HepG2 (cell line): Measurements from ENCODE around the gene ADAM15. TPM values are rescaled to one million over a fixed set of nuclear protein-coding genes. Genes with fewer than 3 reads are reported as not detected.

Source experiments
- AHR ChIP-seq: IDR thresholded peaks from 2 replicates; pipeline ENCODE4 v1.6.1; 2018; ENCODE audit warnings: missing genetic modification reagents, missing compliant biosample characterization
- ATF5 ChIP-seq: sonication (generic); formaldehyde crosslinking; IDR thresholded peaks from 2 replicates; pipeline ENCODE4 v1.4.0; 2020; ENCODE audit warnings: mild to moderate bottlenecking, low read depth, missing genetic modification reagents
- KLF16 ChIP-seq, 2 experiments: sonication (generic) in 1 of 2; formaldehyde crosslinking in 1 of 2; IDR thresholded peaks; 2 replicates each; pipeline versions ENCODE4 v1.6.1 to v1.8.0; 2016 to 2023; ENCODE audit warnings: missing genetic modification reagents in 2 of 2, missing compliant biosample characterization in 1 of 2
- MYC ChIP-seq: sonication (generic); formaldehyde crosslinking; IDR thresholded peaks from 2 replicates; pipeline ENCODE4 v1.9.0; 2021; ENCODE audit warnings: missing genetic modification reagents, borderline replicate concordance
- RARA ChIP-seq: IDR thresholded peaks from 2 replicates; pipeline ENCODE4 v1.6.1; 2016; ENCODE audit warnings: missing genetic modification reagents, missing compliant biosample characterization
- SRSF9 ChIP-seq: fragments of 200-400 bp; formaldehyde crosslinking; IDR thresholded peaks from 2 replicates; pipeline ENCODE4 v1.6.1; 2018; ENCODE audit warnings: borderline replicate concordance, mild to moderate bottlenecking, low read depth, low read length; ENCODE audit not compliant: insufficient read depth, poor library complexity, severe bottlenecking
- TOPORS ChIP-seq: sonication (generic); formaldehyde crosslinking; IDR thresholded peaks from 2 replicates; pipeline ENCODE4 v1.8.0; 2023; ENCODE audit warnings: mild to moderate bottlenecking, missing genetic modification reagents
- TP53 ChIP-seq: sonication (generic); formaldehyde crosslinking; conservative IDR thresholded peaks from 2 replicates; pipeline ENCODE4 v1.4.0; 2020; ENCODE audit warnings: missing genetic modification reagents
- TRAFD1 ChIP-seq: sonication (generic); formaldehyde crosslinking; IDR thresholded peaks from 2 replicates; pipeline ENCODE4 v1.5.1; 2020; ENCODE audit warnings: missing genetic modification reagents, mild to moderate bottlenecking, borderline replicate concordance
- YEATS4 ChIP-seq: sonication (generic); formaldehyde crosslinking; IDR thresholded peaks from 2 replicates; pipeline ENCODE4 v1.4.0; 2020; ENCODE audit warnings: missing genetic modification reagents, borderline replicate concordance
- ZBTB38 ChIP-seq: sonication (generic); formaldehyde crosslinking; IDR thresholded peaks from 2 replicates; pipeline ENCODE4 v1.5.1; 2020; ENCODE audit warnings: mild to moderate bottlenecking, missing genetic modification reagents
- ZFY ChIP-seq: sonication (generic); formaldehyde crosslinking; IDR thresholded peaks from 2 replicates; pipeline ENCODE4 v1.4.0; 2020; ENCODE audit warnings: missing genetic modification reagents
- ZNF326 ChIP-seq: sonication (generic); formaldehyde crosslinking; IDR thresholded peaks from 2 replicates; pipeline ENCODE4 v1.4.0; 2020; ENCODE audit warnings: missing genetic modification reagents, borderline replicate concordance
- ZNF460 ChIP-seq: sonication (generic); formaldehyde crosslinking; IDR thresholded peaks from 2 replicates; pipeline ENCODE4 v1.5.1; 2020; ENCODE audit warnings: missing genetic modification reagents, mild to moderate bottlenecking, borderline replicate concordance
- ZNF569 ChIP-seq: sonication (generic); formaldehyde crosslinking; IDR thresholded peaks from 2 replicates; pipeline ENCODE4 v1.5.0; 2020; ENCODE audit warnings: mild to moderate bottlenecking, missing genetic modification reagents, moderate library complexity, borderline replicate concordance
- ZNF576 ChIP-seq: sonication (generic); formaldehyde crosslinking; IDR thresholded peaks from 2 replicates; pipeline ENCODE4 v1.4.0; 2020; ENCODE audit warnings: mild to moderate bottlenecking, missing genetic modification reagents
- ZNF660 ChIP-seq: sonication (generic); formaldehyde crosslinking; IDR thresholded peaks from 2 replicates; pipeline ENCODE4 v1.5.1; 2020; ENCODE audit warnings: mild to moderate bottlenecking, low read depth, missing genetic modification reagents, borderline replicate concordance
- ZNF792 ChIP-seq: IDR thresholded peaks from 2 replicates; pipeline ENCODE4 v1.6.1; 2016
- ZSCAN9 ChIP-seq: IDR thresholded peaks from 2 replicates; pipeline ENCODE4 v1.6.1; 2016; ENCODE audit warnings: borderline replicate concordance
- polyA plus RNA-seq, 8 experiments: library from polyadenylated mRNA; depleted of rRNA in 3 of 8; stranded (reverse) in 7 of 8; unstranded in 1 of 8; fragments of >200 nt; fragmentation: Illumina TruSeq in 4 of 8; extraction: Trizol in 4 of 8; gene quantifications; 2 replicates each; pipeline versions ENCODE4 v1.2.1 to v1.2.3, GENCODE V29; 2011 to 2016; ENCODE audit warnings: low read depth in 4 of 8, missing spikeins in 1 of 8, mixed read lengths in 1 of 8; ENCODE audit not compliant: insufficient read depth in 1 of 8
- total RNA-seq, 5 experiments: library from RNA; depleted of rRNA; stranded (reverse); fragments of >200 nt; fragmentation: Illumina TruSeq; extraction: Trizol; gene quantifications; 2 replicates each; pipeline ENCODE4 v1.2.3, GENCODE V29; 2016; ENCODE audit warnings: low read depth in 1 of 5
- TF ChIP-seq, protein P1 (sequence below): IDR thresholded peaks from 2 replicates; pipeline ENCODE4 v1.6.1; 2016; ENCODE audit warnings: missing compliant biosample characterization, missing genetic modification reagents, borderline replicate concordance
- TF ChIP-seq, protein P2 (sequence below): fragments of 450-650 bp; IDR thresholded peaks from 2 replicates; pipeline ENCODE4 v1.6.1; 2016

The ADAM15 gene
- total and polyA plus RNA-seq, 2 of the 13 experiments (the other 11 are each of a cell fraction or from before 2014, with no cell fraction given) = 17.9 to 25.6 TPM

GRCh38 chr1:155091071-155092051 is 40.2 kb downstream of the ADAM15 start (continued):
- TF ChIP-seq ATF5 (CRISPR knock-in tag) (no peak), ZNF569 (CRISPR knock-in tag) (no peak), TOPORS (CRISPR knock-in tag) (peak; percentile 13; the same call in 1 of the 2 replicates), ZNF326 (no peak), KLF16 (CRISPR knock-in tag; IDR thresholded peaks at IDR 0.05) (peak in 1 of 2 experiments; percentile 86; a peak in 2 of 4 replicates), RARA (peak; percentile 80), ZBTB38 (CRISPR knock-in tag) (peak; percentile 23; the same call in 1 of the 2 replicates), ZNF576 (CRISPR knock-in tag) (no peak), ZNF660 (CRISPR knock-in tag) (no peak), MYC (CRISPR knock-in tag) (peak; percentile 97), ZSCAN9 (CRISPR knock-in tag) (peak; percentile 54; the same call in 1 of the 2 replicates), AHR (CRISPR knock-in tag) (0 out of 2 replicates have a peak, but pooled peaks have one; percentile 56), YEATS4 (CRISPR knock-in tag) (peak; percentile 71; the same call in 1 of the 2 replicates), ZNF792 (CRISPR knock-in tag) (peak; percentile 72; the same call in 1 of the 2 replicates), SRSF9 (no peak), TP53 (CRISPR knock-in tag) (no peak), ZFY (CRISPR knock-in tag) (no peak), TRAFD1 (CRISPR knock-in tag) (no peak), ZNF460 (CRISPR knock-in tag) (peak; percentile 57; the same call in 1 of the 2 replicates)
- TF ChIP-seq, protein P1, sequence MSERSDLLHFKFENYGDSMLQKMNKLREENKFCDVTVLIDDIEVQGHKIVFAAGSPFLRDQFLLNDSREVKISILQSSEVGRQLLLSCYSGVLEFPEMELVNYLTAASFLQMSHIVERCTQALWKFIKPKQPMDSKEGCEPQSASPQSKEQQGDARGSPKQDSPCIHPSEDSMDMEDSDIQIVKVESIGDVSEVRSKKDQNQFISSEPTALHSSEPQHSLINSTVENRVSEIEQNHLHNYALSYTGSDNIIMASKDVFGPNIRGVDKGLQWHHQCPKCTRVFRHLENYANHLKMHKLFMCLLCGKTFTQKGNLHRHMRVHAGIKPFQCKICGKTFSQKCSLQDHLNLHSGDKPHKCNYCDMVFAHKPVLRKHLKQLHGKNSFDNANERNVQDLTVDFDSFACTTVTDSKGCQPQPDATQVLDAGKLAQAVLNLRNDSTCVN (CRISPR knock-in tag) = no peak
- TF ChIP-seq, protein P2, sequence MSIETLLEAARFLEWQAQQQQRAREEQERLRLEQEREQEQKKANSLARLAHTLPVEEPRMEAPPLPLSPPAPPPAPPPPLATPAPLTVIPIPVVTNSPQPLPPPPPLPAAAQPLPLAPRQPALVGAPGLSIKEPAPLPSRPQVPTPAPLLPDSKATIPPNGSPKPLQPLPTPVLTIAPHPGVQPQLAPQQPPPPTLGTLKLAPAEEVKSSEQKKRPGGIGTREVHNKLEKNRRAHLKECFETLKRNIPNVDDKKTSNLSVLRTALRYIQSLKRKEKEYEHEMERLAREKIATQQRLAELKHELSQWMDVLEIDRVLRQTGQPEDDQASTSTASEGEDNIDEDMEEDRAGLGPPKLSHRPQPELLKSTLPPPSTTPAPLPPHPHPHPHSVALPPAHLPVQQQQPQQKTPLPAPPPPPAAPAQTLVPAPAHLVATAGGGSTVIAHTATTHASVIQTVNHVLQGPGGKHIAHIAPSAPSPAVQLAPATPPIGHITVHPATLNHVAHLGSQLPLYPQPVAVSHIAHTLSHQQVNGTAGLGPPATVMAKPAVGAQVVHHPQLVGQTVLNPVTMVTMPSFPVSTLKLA = peak; percentile 91
